Smooth muscle cell (in vitro differentiated cells): ENCODE data around the gene YDJC. TPM values are rescaled to one million over a fixed set of nuclear protein-coding genes. Genes with fewer than 3 reads are reported as not detected.

Experiments
- DNase-seq: peaks from one replicate; lab custom pipeline; 2025; ENCODE audit not compliant: unreplicated experiment; lab: John Stamatoyannopoulos, UW
- H2AFZ ChIP-seq: fragments of 200-600 bp; sonication (generic); 2 replicates; pipeline ENCODE4 v1.6.0; 2016; ENCODE audit warnings: antibody characterized with exemption, low read depth, mild to moderate bottlenecking
- H3F3A ChIP-seq: fragments of 200-600 bp; sonication (generic); 2 replicates; pipeline ENCODE4 v1.6.0; 2017; ENCODE audit warnings: antibody characterized with exemption, low read depth
- H3K27ac ChIP-seq: fragments of 200-600 bp; sonication (generic); 2 replicates; pipeline ENCODE4 v1.5.1; 2016; ENCODE audit warnings: low read depth, mild to moderate bottlenecking
- H3K27me3 ChIP-seq: fragments of 200-600 bp; sonication (generic); 2 replicates; pipeline ENCODE4 v1.6.1; 2016; ENCODE audit warnings: low read depth, mild to moderate bottlenecking
- H3K36me3 ChIP-seq: fragments of 200-600 bp; sonication (generic); 2 replicates; pipeline ENCODE4 v1.5.1; 2016; ENCODE audit warnings: low read depth
- H3K4me1 ChIP-seq: fragments of 200-600 bp; sonication (generic); 2 replicates; pipeline ENCODE4 v1.5.1; 2016; ENCODE audit warnings: low read depth
- H3K4me2 ChIP-seq: fragments of 200-600 bp; sonication (generic); 2 replicates; pipeline ENCODE4 v1.6.0; 2016; ENCODE audit warnings: mild to moderate bottlenecking
- H3K4me3 ChIP-seq: fragments of 200-600 bp; sonication (generic); 2 replicates; pipeline ENCODE4 v1.5.1; 2016; ENCODE audit warnings: mild to moderate bottlenecking
- H3K79me2 ChIP-seq: fragments of 200-600 bp; sonication (generic); 2 replicates; pipeline ENCODE4 v1.6.0; 2016; ENCODE audit warnings: low read depth, mild to moderate bottlenecking
- H3K9ac ChIP-seq: fragments of 200-600 bp; sonication (generic); 2 replicates; pipeline ENCODE4 v1.6.0; 2016; ENCODE audit warnings: low read depth
- H3K9me3 ChIP-seq: fragments of 200-600 bp; sonication (generic); replicated peaks from 2 replicates; pipeline ENCODE4 v1.5.1; 2016; ENCODE audit warnings: low read depth
- H4K20me1 ChIP-seq: fragments of 200-600 bp; sonication (generic); 2 replicates; pipeline ENCODE4 v1.6.0; 2016; ENCODE audit warnings: low read depth
- CTCF ChIP-seq: fragments of 200-600 bp; sonication (generic); IDR thresholded peaks from 2 replicates; pipeline ENCODE4 v1.5.1; 2017; ENCODE audit warnings: borderline replicate concordance, mild to moderate bottlenecking, antibody characterized with exemption; ENCODE audit not compliant: insufficient read depth, poor library complexity, severe bottlenecking
- WGBS: methylation state at CpG from one replicate; pipeline ENCODE4 v1.1.7; 2016; ENCODE audit warnings: low lambda C conversion rate; 5-methylcytosine and 5-hydroxymethylcytosine counted together
- microRNA counts: library from miRNA; unstranded; fragments of <30 nt; microRNA quantifications from one replicate; lab custom pipeline; 2016
- microRNA-seq: library from miRNA; unstranded; fragments of <30 nt; microRNA quantifications from one replicate; pipeline ENCODE4, GENCODE V29; 2016; ENCODE audit warnings: borderline number of aligned reads
- polyA plus RNA-seq: library from polyadenylated mRNA; unstranded; fragments of >200 nt; fragmentation: Nextera tagmentation; extraction: Ambion mirVana; gene quantifications from 2 replicates; pipeline ENCODE4 v1.2.1, GENCODE V29; 2016
- small RNA-seq: library from RNA; depleted of rRNA; stranded (forward); fragments of <200 nt; gene quantifications from one replicate; pipeline ENCODE3, GENCODE V24; 2014
- total RNA-seq: library from RNA; depleted of rRNA; stranded (reverse); fragments of >200 nt; gene quantifications from 2 replicates; pipeline ENCODE4 v1.2.3, GENCODE V29; 2014

Gene YDJC
- total and polyA plus RNA-seq, 2 experiments from 2014 or later: 15.2 to 19.3 TPM

GRCh38 chr22:21579474-21579851 lies 50.4 kb downstream of the YDJC start:
- DNase-seq: no peak
- Histone ChIP-seq H3K4me3 (no peak overlapping the region), H3K27me3 (no peaks in the 10 kb centered on the region), H3K36me3 (no peaks in the 10 kb centered on the region), H3K9me3 (no peaks in the 10 kb centered on the region), H3K79me2 (peaks cover 100% of the 10 kb centered on the region), H2AFZ (no peak overlapping the region), H3K9ac (no peak overlapping the region), H3K27ac (no peak overlapping the region), H4K20me1 (peaks cover 100% of the 10 kb centered on the region), H3K4me1 (no peaks in the 10 kb centered on the region), H3K4me2 (no peak overlapping the region), H3F3A (no peaks in the 10 kb centered on the region)
- WGBS: 92% methylated on average over 6 of the region's 6 CpGs
- TF ChIP-seq CTCF: no peak

MicroRNAs encoded within 50 kb of the gene (microRNA counts, 767-probe panel; counts per million panel counts)
- microRNA hsa-miR-130b-3p (lab: Ali Mortazavi, UCI) (1,794 counts per million, percentile 5 among the panel's probes with 10 or more counts), microRNA hsa-miR-301b (lab: Ali Mortazavi, UCI) (183 counts per million)

Small RNAs within 50 kb of the gene (microRNA-seq; reads per million reads assigned to microRNA genes)
- 2,136 reads per million, percentile 84 among the genes with 10 or more reads in this experiment for gene MIR130B
- gene MIR301B: 25.1 reads per million, percentile 33 among the genes with 10 or more reads in this experiment

Small RNAs within 50 kb of the gene (small RNA-seq; reads per million reads assigned to genes)
- 36.1 reads per million, percentile 94 among the genes with 10 or more reads in this experiment for gene MIR301B

Other genes starting within 250 kb of the YDJC start
- gene RIMBP3B, start 246.3 kb downstream of the YDJC start, total RNA-seq: not detected in 2 replicates
- gene RIMBP3B, start 246.3 kb downstream of the YDJC start, polyA plus RNA-seq: 0.02 and 0.24 TPM in 2 replicates
- gene HIC2, start 212.7 kb downstream of the YDJC start, total RNA-seq: 8.5 and 9.5 TPM in 2 replicates
- gene HIC2, start 212.7 kb downstream of the YDJC start, polyA plus RNA-seq: 4.8 and 7.5 TPM in 2 replicates
- gene TMEM191C, start 162.6 kb downstream of the YDJC start, total RNA-seq: 0.40 and 3.2 TPM in 2 replicates
- gene TMEM191C, start 162.6 kb downstream of the YDJC start, polyA plus RNA-seq: 1.4 and 6.0 TPM in 2 replicates
- 0.45 and 0.63 TPM in 2 replicates for gene RIMBP3C, start 78.6 kb downstream of the YDJC start, total RNA-seq
- 0.11 and 0.17 TPM in 2 replicates for gene RIMBP3C, start 78.6 kb downstream of the YDJC start, polyA plus RNA-seq
- gene UBE2L3, start 62.3 kb downstream of the YDJC start, total RNA-seq: 47.0 and 65.4 TPM in 2 replicates
- gene UBE2L3, start 62.3 kb downstream of the YDJC start, polyA plus RNA-seq: 89.3 and 102 TPM in 2 replicates
- 0.40 and 1.8 TPM in 2 replicates for gene CCDC116, start 2.7 kb upstream of the YDJC start, total RNA-seq
- not detected in 2 replicates for gene CCDC116, start 2.7 kb upstream of the YDJC start, polyA plus RNA-seq
- 13.3 and 24.9 TPM in 2 replicates for gene SDF2L1, start 12.3 kb upstream of the YDJC start, total RNA-seq
- 80.1 and 102 TPM in 2 replicates for gene SDF2L1, start 12.3 kb upstream of the YDJC start, polyA plus RNA-seq
- 16.3 and 19.2 TPM in 2 replicates for gene PPIL2, start 36.0 kb upstream of the YDJC start, total RNA-seq
- gene PPIL2, start 36.0 kb upstream of the YDJC start, polyA plus RNA-seq: 23.7 and 29.6 TPM in 2 replicates
- gene YPEL1, start 105.8 kb upstream of the YDJC start, total RNA-seq: 1.2 and 1.8 TPM in 2 replicates
- 4.1 TPM in 2 replicates for gene YPEL1, start 105.8 kb upstream of the YDJC start, polyA plus RNA-seq
- 57.1 and 69.3 TPM in 2 replicates for gene MAPK1, start 237.6 kb upstream of the YDJC start, total RNA-seq
- gene MAPK1, start 237.6 kb upstream of the YDJC start, polyA plus RNA-seq: 53.7 and 62.3 TPM in 2 replicates